ENCODE measurements around the gene ZNF26. TPM values are rescaled to one million over a fixed set of nuclear protein-coding genes. Genes with fewer than 3 reads are reported as not detected.

The ZNF26 gene
- polyA plus RNA-seq, 6 donors from 2014 or later = 13.3 to 29.2 (median 17.9) TPM

GRCh38 chr12:133057446-133057845, 71.3 kb downstream of the ZNF26 start:
- ATAC-seq (ENCODE audit: low read depth in 2 of 2) = no peak
- peak overlapping the region in 4 of 6 donors; percentile 27 to 80 (median 55) for H3K27ac Mint-ChIP-seq
- DNase-seq = no peak
- peak overlapping the region in 1 of 8 donors; percentile 15 for H3K4me3 Mint-ChIP-seq
- H3K27me3 Mint-ChIP-seq = no peaks in the 10 kb centered on the region
- no peaks in the 10 kb centered on the region for H3K4me1 Mint-ChIP-seq
- H3K36me3 Mint-ChIP-seq = peaks cover 44% of the 10 kb centered on the region in 2 donors
- peaks cover 21 to 80% (median 75%) of the 10 kb centered on the region in 7 donors for H3K9me3 Mint-ChIP-seq

GRCh38 chr12:133058203-133059113, 72.3 kb downstream of the ZNF26 start:
- Mint-ChIP-seq H3K4me1 (no peaks in the 10 kb centered on the region), H3K27ac (peak overlapping the region in 2 of 6 donors; percentile 41 to 53), H3K4me3 (no peak overlapping the region), H3K27me3 (no peaks in the 10 kb centered on the region), H3K9me3 (peaks cover 23 to 81% (median 75%) of the 10 kb centered on the region in 7 donors), H3K36me3 (peaks cover 41 to 44% of the 10 kb centered on the region in 2 donors)
- ATAC-seq (ENCODE audit: low read depth in 2 of 2) (no peak), DNase-seq (no peak)

- DNase-seq (no peak), ATAC-seq (ENCODE audit: low read depth in 2 of 2) (no peak)
- Mint-ChIP-seq H3K9me3 (peaks cover 20 to 89% (median 81%) of the 10 kb centered on the region in 7 donors), H3K27me3 (no peaks in the 10 kb centered on the region), H3K4me3 (no peak overlapping the region), H3K36me3 (peaks cover 28 to 34% of the 10 kb centered on the region in 2 donors), H3K27ac (no peak overlapping the region), H3K4me1 (no peaks in the 10 kb centered on the region)
These were observed 75.8 kb downstream of the ZNF26 start for GRCh38 chr12:133061954-133062353.

GRCh38 chr12:133063556-133063955, 77.4 kb downstream of the ZNF26 start:
- peaks cover 12 to 87% (median 77%) of the 10 kb centered on the region in 7 donors for H3K9me3 Mint-ChIP-seq
- H3K27ac Mint-ChIP-seq = no peak overlapping the region
- H3K27me3 Mint-ChIP-seq = no peaks in the 10 kb centered on the region
- DNase-seq (no peak), ATAC-seq (ENCODE audit: low read depth in 2 of 2) (no peak)
- H3K36me3 Mint-ChIP-seq = peaks cover 13 to 18% of the 10 kb centered on the region in 2 donors
- no peak overlapping the region for H3K4me3 Mint-ChIP-seq
- no peaks in the 10 kb centered on the region for H3K4me1 Mint-ChIP-seq

GRCh38 chr12:133073836-133074235, 87.7 kb downstream of the ZNF26 start:
- DNase-seq = no peak

More at GRCh38 chr12:133073836-133074235, 87.7 kb downstream of the ZNF26 start:
- Mint-ChIP-seq H3K4me3 (no peak overlapping the region), H3K9me3 (peaks cover 16 to 76% (median 66%) of the 10 kb centered on the region in 7 donors), H3K27me3 (peaks cover 0 to 5% (median 0%) of the 10 kb centered on the region in 3 donors), H3K27ac (no peak overlapping the region), H3K4me1 (peaks cover 0 to under 1% (median 0%) of the 10 kb centered on the region in 3 donors), H3K36me3 (peaks cover 17 to 30% of the 10 kb centered on the region in 2 donors)
- ATAC-seq (ENCODE audit: low read depth in 2 of 2) = no peak

Other genes with a start within 250 kb of the ZNF26 start
- gene ANKLE2, start 224.5 kb upstream of the ZNF26 start, polyA plus RNA-seq (ENCODE audit: low read depth in 6 of 6) = 10 to 100 TPM; 17.4 to 41.3 (median 27.8) TPM
- gene GOLGA3, start 157.5 kb upstream of the ZNF26 start, polyA plus RNA-seq (ENCODE audit: low read depth in 6 of 6) = 10 to 100 TPM in 1 of 6 donors, 1 to 10 TPM in 4, under 1 TPM in 1; 0.17 to 13.6 (median 4.8) TPM
- gene CHFR, start 98.8 kb upstream of the ZNF26 start, polyA plus RNA-seq (ENCODE audit: low read depth in 6 of 6) = 10 to 100 TPM; 15.3 to 27.8 (median 21.1) TPM
- 1 to 10 TPM in 5 of 6 donors, under 1 TPM in 1; 1.00 to 3.9 (median 2.1) TPM for gene ZNF605, start 30.1 kb upstream of the ZNF26 start, polyA plus RNA-seq (ENCODE audit: low read depth in 6 of 6)
- 10 to 100 TPM; 15.7 to 27.2 (median 20.7) TPM for gene ZNF84, start 51.1 kb downstream of the ZNF26 start, polyA plus RNA-seq (ENCODE audit: low read depth in 6 of 6)
- gene ZNF140, start 94.6 kb downstream of the ZNF26 start, polyA plus RNA-seq (ENCODE audit: low read depth in 6 of 6) = 10 to 100 TPM; 21.1 to 32.6 (median 28.3) TPM
- gene ZNF891, start 143.9 kb downstream of the ZNF26 start, polyA plus RNA-seq (ENCODE audit: low read depth in 6 of 6) = 1 to 10 TPM in 1 of 6 donors, under 1 TPM in 5; 0.18 to 1.5 (median 0.91) TPM
- 10 to 100 TPM in 5 of 6 donors, 1 to 10 TPM in 1; 8.3 to 25.5 (median 20.9) TPM for gene ZNF10, start 144.3 kb downstream of the ZNF26 start, polyA plus RNA-seq (ENCODE audit: low read depth in 6 of 6)
- gene ZNF268, start 195.1 kb downstream of the ZNF26 start, polyA plus RNA-seq (ENCODE audit: low read depth in 6 of 6) = 10 to 100 TPM in 5 of 6 donors, 1 to 10 TPM in 1; 8.0 to 29.0 (median 18.8) TPM
- not detected for gene ANHX, start 249.5 kb downstream of the ZNF26 start, polyA plus RNA-seq (ENCODE audit: low read depth in 6 of 6)

Data from naive B cell (primary cell).